Heart left ventricle (tissue), 16 donors: ENCODE data around the gene PARN. TPM values are rescaled to one million over a fixed set of nuclear protein-coding genes. Genes with fewer than 3 reads are reported as not detected.

ENCODE experiments used
- ATAC-seq, 4 donors: fragments of 200-7000 bp; cut with Tn5 transposase; one replicate each; pipeline ENCODE4 v1.9.1; 2020 to 2022; ENCODE audit warnings: moderate library complexity in 4 of 4, mild to moderate bottlenecking in 3 of 4, moderate number of reproducible peaks in 1 of 4
- DNase-seq, 5 donors: peaks; one replicate each; pipeline ENCODE4 v3.0.0-alpha.2; 2020
- H3K27ac ChIP-seq, 12 donors: fragments of 200-600 bp; sonication (generic) in 4 of 12; one replicate each; pipeline versions ENCODE4 v1.5.0 to v1.8.0; 2016 to 2022; ENCODE audit warnings: mild to moderate bottlenecking in 2 of 12
- H3K27me3 ChIP-seq, 9 donors: fragments of 200-600 bp; sonication (generic) in 2 of 9; one replicate each; pipeline versions ENCODE4 v1.5.1 to v1.8.0; 2016 to 2022; ENCODE audit warnings: mild to moderate bottlenecking in 3 of 9
- H3K36me3 ChIP-seq, 9 donors: fragments of 200-600 bp; sonication (generic) in 2 of 9; one replicate each; pipeline versions ENCODE4 v1.5.0 to v1.8.0; 2018 to 2022; ENCODE audit warnings: mild to moderate bottlenecking in 2 of 9
- H3K4me1 ChIP-seq, 12 donors: fragments of 200-600 bp; sonication (generic) in 4 of 12; one replicate each; pipeline versions ENCODE4 v1.5.0 to v1.8.0; 2016 to 2022; ENCODE audit warnings: mild to moderate bottlenecking in 3 of 12
- H3K4me3 ChIP-seq, 12 donors: fragments of 200-600 bp; sonication (generic) in 4 of 12; one replicate each; pipeline versions ENCODE4 v1.5.0 to v1.8.0; 2017 to 2022; ENCODE audit warnings: mild to moderate bottlenecking in 9 of 12, moderate library complexity in 4 of 12
- H3K9me3 ChIP-seq, 12 donors: fragments of 200-600 bp; sonication (generic) in 4 of 12; one replicate each; pipeline versions ENCODE4 v1.5.0 to v1.8.0; 2016 to 2022; ENCODE audit warnings: mild to moderate bottlenecking in 1 of 12
- POLR2A ChIP-seq, 2 donors: fragments of 450-650 bp; IDR thresholded peaks; one replicate each; pipeline ENCODE4 v1.6.1; 2017; ENCODE audit warnings: antibody characterized with exemption in 2 of 2, mild to moderate bottlenecking in 2 of 2, moderate library complexity in 2 of 2
- WGBS, 4 donors: extraction: QIAGEN DNeasy Blood & Tissue Kit in 2 of 4; methylation state at CpG; one replicate each; pipeline versions ENCODE4 v1.1.5 to v1.1.7; 2013 to 2018; 5-methylcytosine and 5-hydroxymethylcytosine counted together
- intact Hi-C, 10 donors: fragments of 100-400 bp; cut with DNase I; formaldehyde crosslinking; loops; one replicate each; pipeline versions ENCODE4 v1.11.1 to v1.14.2; 2022
- polyA plus RNA-seq, 2 donors: library from polyadenylated mRNA; stranded (reverse); fragments of 200-250 nt; gene quantifications; one replicate each; pipeline ENCODE4 v1.2.3, GENCODE V29; 2013
- total RNA-seq, 9 donors: library from RNA; depleted of rRNA in 2 of 9; stranded (reverse); fragments of >200 nt in 2 of 9; fragmentation: NEBNext Ultra II Directional in 3 of 9; extraction: Animal tissue kit (Norgen Biotek cat#: 25700) in 3 of 9; gene quantifications; one replicate each; pipeline versions ENCODE4 v1.1.0 to v1.2.4, GENCODE V29; 2016 to 2023
- TF ChIP-seq, protein P1 (sequence below), 12 donors: fragments of 200-600 bp; sonication (generic) in 4 of 12; IDR thresholded peaks; one replicate each; pipeline versions ENCODE4 v1.5.0 to v1.8.0; 2018 to 2022; ENCODE audit warnings: antibody characterized with exemption in 12 of 12, mild to moderate bottlenecking in 5 of 12
- donor health status: ischemic (EF 13 %, LVEDD 7.1; RV severe dilation, severe dysfunction).
- donor health status: healthy with polysubstance abuse.
- donor health status: DM: no; HTN: yes; CAD: no.
- donor health status: DM: no; HTN: no; CAD: no.
- donor health status: ischemic (EF 25% LVEDD 6.9; RV normal size, moderate dysfunction).
- donor health status: ischemic (EF 25% LVEDD 5.7; RV mildly dilated, moderate dysfunction).
- donor health status: healthy.
- donor health status: DM: yes; HTN: yes; CAD: no.
- donor health status: ischemic (EF 35%, LVEDD 5.7; RV mildly dilated, moderate dysfunction).
- donor health status: nonischemic (EF 11% LVEDD 7.7; RV severe dilation, severe dysfunction).
- donor health status: DM: yes; HTN: yes; CAD: no.
- donor health status: PGD.
- donor health status: ischemic (EF 29% LVEDD 5.4; RV normal size, mild dysfunction).
- donor health status: nonischemic (EF 23%, LVEDD 6.1; RV moderate dilation, normal function).

PARN gene
- total and polyA plus RNA-seq, 11 donors = 7.7 to 25.9 (median 19.8) TPM

DNA sequence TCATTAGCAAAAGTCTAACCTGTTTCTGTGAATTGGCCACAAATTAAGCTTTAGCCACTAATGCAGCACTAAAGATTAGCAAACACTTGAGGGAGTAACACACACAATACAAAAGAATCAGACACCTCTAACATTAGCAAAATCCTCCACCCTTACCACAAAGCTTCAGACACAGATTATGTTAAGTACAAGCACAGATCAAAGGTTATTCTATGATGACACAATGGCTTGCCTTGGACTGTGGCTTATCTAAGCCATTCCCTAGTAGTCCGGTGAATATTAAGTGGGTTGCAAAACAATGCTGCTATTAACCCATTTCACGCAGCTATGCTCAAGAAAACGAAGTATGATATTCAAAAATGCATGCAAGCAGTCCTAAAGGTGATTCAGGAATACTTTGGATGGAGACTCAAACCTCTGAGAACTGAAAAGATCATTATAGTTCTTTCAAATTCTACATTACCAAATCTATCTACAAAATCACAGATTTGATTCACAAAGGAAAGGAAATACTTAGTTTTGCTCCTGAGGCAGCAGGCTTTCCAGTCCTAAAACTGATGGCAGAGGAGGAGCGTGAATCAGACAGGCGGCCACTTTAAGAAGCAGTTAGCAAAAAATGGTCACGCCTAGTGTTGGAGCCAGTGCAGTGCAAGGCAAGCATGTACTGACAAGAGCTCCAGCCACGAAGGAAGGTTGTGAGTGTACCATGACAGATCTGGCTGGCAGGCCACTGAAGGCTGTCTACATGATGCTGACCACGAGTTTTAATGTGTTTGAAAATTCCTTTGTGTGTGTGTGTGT, 67.2 kb downstream of the PARN start:
- H3K4me3 ChIP-seq = no peak overlapping the region
- H3K9me3 ChIP-seq = no peaks in the 10 kb centered on the region
- TF ChIP-seq, protein P1, sequence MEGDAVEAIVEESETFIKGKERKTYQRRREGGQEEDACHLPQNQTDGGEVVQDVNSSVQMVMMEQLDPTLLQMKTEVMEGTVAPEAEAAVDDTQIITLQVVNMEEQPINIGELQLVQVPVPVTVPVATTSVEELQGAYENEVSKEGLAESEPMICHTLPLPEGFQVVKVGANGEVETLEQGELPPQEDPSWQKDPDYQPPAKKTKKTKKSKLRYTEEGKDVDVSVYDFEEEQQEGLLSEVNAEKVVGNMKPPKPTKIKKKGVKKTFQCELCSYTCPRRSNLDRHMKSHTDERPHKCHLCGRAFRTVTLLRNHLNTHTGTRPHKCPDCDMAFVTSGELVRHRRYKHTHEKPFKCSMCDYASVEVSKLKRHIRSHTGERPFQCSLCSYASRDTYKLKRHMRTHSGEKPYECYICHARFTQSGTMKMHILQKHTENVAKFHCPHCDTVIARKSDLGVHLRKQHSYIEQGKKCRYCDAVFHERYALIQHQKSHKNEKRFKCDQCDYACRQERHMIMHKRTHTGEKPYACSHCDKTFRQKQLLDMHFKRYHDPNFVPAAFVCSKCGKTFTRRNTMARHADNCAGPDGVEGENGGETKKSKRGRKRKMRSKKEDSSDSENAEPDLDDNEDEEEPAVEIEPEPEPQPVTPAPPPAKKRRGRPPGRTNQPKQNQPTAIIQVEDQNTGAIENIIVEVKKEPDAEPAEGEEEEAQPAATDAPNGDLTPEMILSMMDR (IDR thresholded peaks at IDR 0.05) = peak in 5 of 12 donors; percentile 12 to 39 (median 21)
- TF ChIP-seq POLR2A (IDR thresholded peaks at IDR 0.05) = no peak
- no peaks in the 10 kb centered on the region for H3K27me3 ChIP-seq
- peak; percentile 73 to 87 (median 80) for ATAC-seq
- peak in 4 of 5 donors; percentile 21 to 54 (median 38) for DNase-seq
- peak overlapping the region in 1 of 12 donors; percentile 5 for H3K27ac ChIP-seq
- 52 to 64% (median 60%) methylated on average over 8 of the region's 8 CpGs for WGBS, 4 donors
- peaks cover 0 to 34% (median 14%) of the 10 kb centered on the region in 12 donors for H3K4me1 ChIP-seq
- intact Hi-C loops = loop anchor here in 1 of 10 donors (10.0 kb wide), 1 partner anchor 62 kb away; no protein-coding TSS in a partner anchor
- H3K36me3 ChIP-seq = peaks cover 0 to 13% (median 5%) of the 10 kb centered on the region in 9 donors

GRCh38 chr16:14560523-14560922, 69.5 kb downstream of the PARN start:
- Histone ChIP-seq H3K27ac (peak overlapping the region in 5 of 12 donors; percentile 9 to 44 (median 16)), H3K36me3 (peaks cover 0 to 26% (median 11%) of the 10 kb centered on the region in 9 donors), H3K4me1 (peaks cover 0 to 29% (median 11%) of the 10 kb centered on the region in 12 donors), H3K9me3 (no peaks in the 10 kb centered on the region), H3K4me3 (no peak overlapping the region), H3K27me3 (no peaks in the 10 kb centered on the region)
- DNase-seq = no peak
- ATAC-seq = peak; percentile 24 to 49 (median 37)
- intact Hi-C loops = loop anchor here in 1 of 10 donors (10.0 kb wide), 1 partner anchor 64 kb away; no protein-coding TSS in a partner anchor
- TF ChIP-seq, protein P1 (IDR thresholded peaks at IDR 0.05) = no peak
- no peak for TF ChIP-seq POLR2A (IDR thresholded peaks at IDR 0.05)
- WGBS, 4 donors = 92 to 94% (median 94%) methylated on average over 7 of the region's 7 CpGs

GRCh38 chr16:14559809-14560241, 70.2 kb downstream of the PARN start:
- ATAC-seq (peak; percentile 41 to 58 (median 48)), DNase-seq (no peak)
- peak overlapping the region in 5 of 12 donors; percentile 9 to 44 (median 20) for H3K27ac ChIP-seq
- intact Hi-C loops = loop anchor here in 1 of 10 donors (10.0 kb wide), 1 partner anchor 65 kb away; no protein-coding TSS in a partner anchor
- TF ChIP-seq POLR2A (IDR thresholded peaks at IDR 0.05) = no peak
- TF ChIP-seq, protein P1 (IDR thresholded peaks at IDR 0.05) = no peak
- WGBS, 4 donors = 75 to 92% (median 79%) methylated on average over 8 of the region's 8 CpGs
- peaks cover 0 to 25% (median 8%) of the 10 kb centered on the region in 12 donors for H3K4me1 ChIP-seq
- peaks cover 0 to 31% (median 14%) of the 10 kb centered on the region in 9 donors for H3K36me3 ChIP-seq
- H3K9me3 ChIP-seq = no peaks in the 10 kb centered on the region
- H3K27me3 ChIP-seq = no peaks in the 10 kb centered on the region
- H3K4me3 ChIP-seq = no peak overlapping the region

- no peak for TF ChIP-seq POLR2A (IDR thresholded peaks at IDR 0.05)
- TF ChIP-seq, protein P1 (IDR thresholded peaks at IDR 0.05) = no peak
- Histone ChIP-seq H3K4me1 (peaks cover 0 to 14% (median 0%) of the 10 kb centered on the region in 12 donors), H3K9me3 (no peaks in the 10 kb centered on the region), H3K27me3 (no peaks in the 10 kb centered on the region), H3K27ac (no peak overlapping the region), H3K4me3 (no peak overlapping the region), H3K36me3 (peaks cover 0 to 71% (median 54%) of the 10 kb centered on the region in 9 donors)
- no peak for DNase-seq
- no peak for ATAC-seq
- intact Hi-C loops = no loop called here
- 68 to 76% (median 70%) methylated on average over 4 of the region's 4 CpGs for WGBS, 4 donors
Observed at GRCh38 chr16:14553447-14553846, 76.6 kb downstream of the PARN start.
